ENCODE results near the gene DNASE1L2.

DNASE1L2 gene

GRCh38 chr16:2208308-2208707, 27.9 kb upstream of the DNASE1L2 start:
- H3K36me3 ChIP-seq = peaks cover 24% of the 10 kb centered on the region
- no peak overlapping the region for H3K27ac ChIP-seq
- H3K27me3 ChIP-seq = no peaks in the 10 kb centered on the region
- no peak for TF ChIP-seq CTCF (IDR thresholded peaks at IDR 0.05)
- H3K4me1 ChIP-seq (ENCODE audit: control insufficient read depth in 1 of 2, insufficient read depth in 1 of 2, low read depth in 1 of 2, low read length in 1 of 2) = peaks cover 45 to 46% of the 10 kb centered on the region in 2 experiments
- no peak overlapping the region for H3K4me3 ChIP-seq (ENCODE audit: low read depth in 1 of 2, low read length in 1 of 2)
- no peaks in the 10 kb centered on the region for H3K9me3 ChIP-seq

GRCh38 chr16:2208772-2209171, 27.5 kb upstream of the DNASE1L2 start:
- no peaks in the 10 kb centered on the region for H3K9me3 ChIP-seq
- H3K27me3 ChIP-seq = no peaks in the 10 kb centered on the region
- peaks cover 49 to 51% of the 10 kb centered on the region in 2 experiments for H3K4me1 ChIP-seq (ENCODE audit: control insufficient read depth in 1 of 2, insufficient read depth in 1 of 2, low read depth in 1 of 2, low read length in 1 of 2)
- TF ChIP-seq CTCF (IDR thresholded peaks at IDR 0.05) = no peak
- peaks cover 24% of the 10 kb centered on the region for H3K36me3 ChIP-seq
- H3K27ac ChIP-seq = no peak overlapping the region
- H3K4me3 ChIP-seq (ENCODE audit: low read depth in 1 of 2, low read length in 1 of 2) = no peak overlapping the region

GRCh38 chr16:2209258-2210008, 26.8 kb upstream of the DNASE1L2 start:
- peaks cover 54 to 55% of the 10 kb centered on the region in 2 experiments for H3K4me1 ChIP-seq (ENCODE audit: control insufficient read depth in 1 of 2, insufficient read depth in 1 of 2, low read depth in 1 of 2, low read length in 1 of 2)
- H3K27ac ChIP-seq = no peak overlapping the region
- H3K36me3 ChIP-seq = peaks cover 24% of the 10 kb centered on the region
- TF ChIP-seq CTCF (IDR thresholded peaks at IDR 0.05) = no peak
- H3K9me3 ChIP-seq = no peaks in the 10 kb centered on the region
- H3K27me3 ChIP-seq = no peaks in the 10 kb centered on the region
- no peak overlapping the region for H3K4me3 ChIP-seq (ENCODE audit: low read depth in 1 of 2, low read length in 1 of 2)

- Histone ChIP-seq H3K9me3 (no peaks in the 10 kb centered on the region), H3K4me1 (ENCODE audit: control insufficient read depth in 1 of 2, insufficient read depth in 1 of 2, low read depth in 1 of 2, low read length in 1 of 2) (peaks cover 49 to 50% of the 10 kb centered on the region in 2 experiments), H3K4me3 (ENCODE audit: low read depth in 1 of 2, low read length in 1 of 2) (no peak overlapping the region), H3K27ac (no peak overlapping the region), H3K36me3 (peaks cover 24% of the 10 kb centered on the region), H3K27me3 (no peaks in the 10 kb centered on the region)
- no peak for TF ChIP-seq CTCF (IDR thresholded peaks at IDR 0.05)
Observed at GRCh38 chr16:2210009-2210332, 26.3 kb upstream of the DNASE1L2 start.

GRCh38 chr16:2210386-2211365, 25.6 kb upstream of the DNASE1L2 start, which contains the start of gene BRICD5:
Gene BRICD5 (minus strand): TSS chr16:2210863. CDS start chr16:2210833, 30 bp downstream.
- Histone ChIP-seq H3K4me3 (ENCODE audit: low read depth in 1 of 2, low read length in 1 of 2) (no peak within 1 kb of the TSS), H3K4me1 (ENCODE audit: control insufficient read depth in 1 of 2, insufficient read depth in 1 of 2, low read depth in 1 of 2, low read length in 1 of 2) (peaks cover 52% of the 10 kb centered on the region in 2 experiments)
- TF ChIP-seq CTCF (IDR thresholded peaks at IDR 0.05) = no peak

More at GRCh38 chr16:2210386-2211365, 25.6 kb upstream of the DNASE1L2 start, which contains the start of gene BRICD5:
- Histone ChIP-seq H3K27me3 (no peaks in the 10 kb centered on the region), H3K36me3 (peaks cover 24% of the 10 kb centered on the region), H3K27ac (peak within 1 kb of the TSS; percentile 82), H3K9me3 (no peaks in the 10 kb centered on the region)
